ENCODE results near the gene CAND1.
"Not testable (repeated sequence)": the region's sequence is repeated elsewhere in the genome, so short reads cannot be mapped to it uniquely, and the experiment has no call there.

Gene CAND1

DNA sequence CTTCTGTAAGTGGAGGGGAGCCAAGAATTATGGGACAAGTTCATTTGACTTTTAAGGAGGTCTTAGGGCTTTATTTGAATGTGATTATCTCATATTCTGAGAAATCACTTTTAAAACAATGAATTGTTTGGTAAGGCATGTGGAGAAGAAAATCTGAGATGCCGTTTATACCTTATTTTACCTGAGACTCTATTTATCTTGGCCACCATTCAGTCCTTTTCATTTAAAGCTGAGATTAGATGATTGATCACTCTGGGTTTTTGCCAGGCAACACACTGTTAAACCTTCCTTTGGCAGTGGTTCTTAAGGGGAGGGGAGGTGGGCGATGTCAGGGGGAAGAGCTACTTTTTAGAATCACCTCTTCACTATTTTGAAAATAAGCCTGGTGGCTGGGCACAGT, 11.4 kb downstream of the CAND1 start:
- DNase-seq (ENCODE audit: low read depth) = no peak

DNA sequence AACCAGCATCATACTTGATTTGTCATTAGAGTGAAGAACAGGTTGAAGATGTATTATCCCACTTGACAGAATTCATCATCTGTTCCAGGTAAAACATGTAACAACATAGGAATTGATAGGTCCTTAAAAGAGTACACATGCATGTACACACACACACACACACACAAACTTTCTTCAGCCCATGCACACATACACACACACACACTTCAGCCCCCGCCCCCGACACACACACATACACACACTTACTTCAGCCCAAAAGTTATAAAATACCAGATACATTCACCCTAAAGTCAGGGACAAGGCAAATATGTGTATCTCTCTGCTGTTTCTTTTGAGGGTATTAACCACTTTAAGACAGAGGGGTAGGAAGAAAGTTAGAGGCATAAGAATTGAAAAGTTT, 15.4 kb downstream of the CAND1 start:
- no peak for DNase-seq (ENCODE audit: low read depth)

DNA sequence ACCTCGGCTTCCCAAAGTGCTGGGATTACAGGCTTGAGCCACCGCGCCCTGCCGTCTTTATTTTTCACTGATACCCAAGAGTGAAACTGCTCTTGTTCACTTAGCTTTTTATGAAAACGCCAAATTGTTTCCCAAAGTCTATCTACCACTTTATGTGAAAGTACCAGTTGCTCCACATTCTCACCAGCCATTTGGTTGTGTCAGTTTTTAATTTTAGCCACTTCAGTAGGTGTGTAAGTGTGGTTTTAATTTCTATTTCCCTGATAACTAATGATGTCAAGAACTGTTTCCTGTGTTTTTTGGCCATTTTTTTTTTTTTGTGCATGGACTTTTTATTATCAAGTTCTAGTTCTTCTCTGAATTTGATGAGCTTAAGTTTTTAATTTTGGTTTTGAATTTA, 17.1 kb downstream of the CAND1 start:
- DNase-seq (ENCODE audit: low read depth) = no peak

DNA sequence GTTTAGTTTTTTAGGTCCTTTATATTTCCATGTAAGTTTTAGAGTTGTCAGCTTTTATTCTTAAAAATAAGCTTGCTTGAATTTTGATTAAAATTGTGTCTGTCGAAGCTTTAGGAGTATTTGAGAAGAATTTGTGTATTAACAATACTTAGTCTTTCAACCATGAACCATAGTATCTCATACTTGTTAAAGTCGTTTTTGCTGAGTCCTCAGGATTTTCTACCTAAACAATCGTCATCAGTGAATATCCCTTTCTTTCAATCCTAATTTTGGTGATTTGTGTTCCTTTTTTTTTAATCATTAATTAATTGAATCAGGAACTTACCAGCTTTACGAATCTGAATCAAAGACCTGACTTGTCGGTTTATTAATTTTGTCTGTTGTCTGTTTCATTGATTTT, 18.2 kb downstream of the CAND1 start:
- no peak for DNase-seq (ENCODE audit: low read depth)

DNA sequence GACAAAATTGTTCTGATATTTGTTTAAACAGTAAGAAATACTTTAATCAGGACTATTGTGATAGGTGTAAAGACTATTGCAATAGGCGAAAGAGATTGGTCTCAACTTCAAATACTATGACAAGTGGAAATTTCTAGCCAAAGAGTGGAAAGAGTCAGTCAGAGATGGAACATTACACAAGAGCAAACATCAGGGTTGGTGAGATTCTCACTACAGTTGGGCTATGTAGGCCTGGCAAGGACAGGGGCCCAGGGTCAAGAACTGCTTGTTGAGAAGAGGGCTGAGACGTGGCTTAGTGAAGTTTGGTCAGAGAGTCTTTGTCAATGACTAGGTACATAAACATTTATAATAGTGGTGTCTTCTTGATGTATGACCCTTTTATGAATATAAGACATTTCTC, 19.4 kb downstream of the CAND1 start:
- DNase-seq (ENCODE audit: low read depth) = no peak

DNA sequence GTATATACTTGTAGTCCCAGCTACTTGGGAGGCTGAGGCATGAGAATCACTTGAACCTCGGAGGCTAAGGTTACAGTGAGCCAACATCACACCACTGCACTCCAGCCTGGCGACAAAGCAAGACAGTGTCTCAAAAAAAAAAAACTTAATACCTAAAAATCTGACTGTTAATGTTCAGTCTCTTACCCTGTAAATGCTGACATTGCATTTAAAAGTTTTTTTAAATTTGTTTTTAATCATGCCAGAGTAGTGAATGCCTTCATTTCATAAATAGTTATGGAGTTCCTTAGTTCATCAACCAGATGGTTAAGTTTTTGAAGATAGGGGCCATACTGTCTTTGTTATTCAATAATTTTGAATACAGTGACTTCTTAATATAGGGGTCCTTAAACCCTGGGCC, 21.2 kb downstream of the CAND1 start:
- DNase-seq (ENCODE audit: low read depth) = no peak

DNA sequence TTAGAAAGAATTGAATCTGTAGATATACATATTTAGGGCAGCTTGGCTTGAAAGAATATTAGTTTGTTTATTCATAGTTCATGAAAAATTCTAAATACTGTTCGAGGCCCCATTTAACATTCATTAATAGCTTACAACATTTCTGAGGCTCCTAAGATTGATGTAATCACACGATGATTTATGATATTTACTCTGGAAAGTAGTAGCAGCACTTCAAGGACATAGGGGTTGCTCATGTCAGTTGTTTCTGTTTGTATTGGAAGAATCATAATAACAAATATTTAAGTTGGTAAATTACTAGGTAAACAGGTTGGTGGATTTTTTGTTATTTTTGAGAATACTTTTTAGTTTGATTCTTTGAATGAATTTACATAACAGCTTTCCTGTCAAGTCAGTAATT, 30.4 kb downstream of the CAND1 start:
- no peak for DNase-seq (ENCODE audit: low read depth)

DNA sequence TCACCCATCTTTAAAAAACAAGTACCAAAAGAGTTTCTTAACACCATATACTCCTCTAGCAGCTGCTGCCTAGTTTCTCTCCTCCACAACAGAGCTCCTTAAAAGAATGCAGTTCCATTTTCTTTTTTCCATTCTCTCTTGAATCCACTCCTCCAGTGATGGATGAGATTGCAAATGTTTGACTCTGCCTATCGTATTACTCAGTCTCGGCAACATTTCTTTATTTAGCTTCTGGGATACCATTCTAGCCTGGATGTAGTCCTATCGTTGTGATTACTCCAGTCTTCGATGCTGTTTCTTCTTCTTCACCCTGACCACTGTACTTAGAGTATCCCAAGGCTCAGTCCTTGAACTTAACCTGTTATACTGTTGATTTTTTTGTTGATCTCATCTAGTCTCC, 30.8 kb downstream of the CAND1 start:
- no peak for DNase-seq (ENCODE audit: low read depth)

DNA sequence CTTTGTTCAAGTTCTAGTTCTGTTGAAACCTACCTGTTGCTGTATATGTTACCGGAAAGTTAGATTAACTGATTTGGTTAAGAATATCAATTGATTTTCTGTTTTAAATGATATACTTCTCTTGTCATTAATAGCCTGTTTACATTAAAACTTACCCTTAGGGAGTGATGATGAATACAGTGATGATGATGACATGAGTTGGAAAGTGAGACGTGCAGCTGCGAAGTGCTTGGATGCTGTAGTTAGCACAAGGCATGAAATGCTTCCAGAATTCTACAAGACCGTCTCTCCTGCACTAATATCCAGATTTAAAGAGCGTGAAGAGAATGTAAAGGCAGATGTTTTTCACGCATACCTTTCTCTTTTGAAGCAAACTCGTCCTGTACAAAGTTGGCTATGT, 33.0 kb downstream of the CAND1 start:
- DNase-seq (ENCODE audit: low read depth) = peak; percentile 22

DNA sequence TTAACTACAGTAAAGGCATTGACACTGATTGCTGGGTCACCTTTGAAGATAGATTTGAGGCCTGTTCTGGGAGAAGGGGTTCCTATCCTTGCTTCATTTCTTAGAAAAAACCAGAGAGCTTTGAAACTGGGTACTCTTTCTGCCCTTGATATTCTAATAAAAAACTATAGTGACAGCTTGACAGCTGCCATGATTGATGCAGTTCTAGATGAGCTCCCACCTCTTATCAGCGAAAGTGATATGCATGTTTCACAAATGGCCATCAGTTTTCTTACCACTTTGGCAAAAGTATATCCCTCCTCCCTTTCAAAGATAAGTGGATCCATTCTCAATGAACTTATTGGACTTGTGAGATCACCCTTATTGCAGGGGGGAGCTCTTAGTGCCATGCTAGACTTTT, 36.4 kb downstream of the CAND1 start:
- no peak for DNase-seq (ENCODE audit: low read depth)

DNA sequence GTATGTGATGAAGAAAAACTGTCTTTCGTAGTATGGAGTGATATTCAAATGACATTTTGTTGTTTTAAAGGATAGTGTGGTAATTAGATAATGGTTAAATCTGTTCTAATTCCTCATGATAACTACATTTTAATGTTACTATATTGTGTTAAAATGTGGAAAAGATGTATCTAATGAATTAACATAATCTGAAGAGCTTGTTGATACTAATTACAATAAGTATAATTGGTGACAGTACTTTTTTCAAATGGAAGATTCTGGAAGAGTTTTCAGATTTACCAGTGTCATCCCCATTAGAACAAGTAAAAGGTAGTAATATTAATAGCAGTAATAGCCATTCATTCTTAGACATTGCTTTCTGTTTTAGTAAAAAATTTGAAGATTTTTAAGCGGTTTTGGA, 37.6 kb downstream of the CAND1 start:
- DNase-seq (ENCODE audit: low read depth) = no peak

DNA sequence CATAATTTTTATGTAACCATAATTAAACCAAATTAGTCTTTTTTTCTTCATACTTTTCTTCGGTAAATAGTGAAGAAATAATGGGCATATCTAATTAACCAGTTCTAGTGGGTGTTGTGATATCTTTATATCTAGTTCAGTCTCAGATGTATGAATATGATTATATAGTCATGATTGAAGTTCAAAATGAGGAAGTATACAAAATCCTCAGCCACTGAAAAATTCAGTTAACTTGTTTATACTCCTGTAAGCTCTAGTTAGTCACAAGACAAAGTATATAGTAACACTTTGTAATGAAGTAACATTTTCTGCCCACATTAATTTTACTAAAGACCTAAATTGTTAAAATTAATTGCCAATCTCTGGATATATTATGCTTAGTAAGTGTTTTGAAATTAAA, 46.5 kb downstream of the CAND1 start:
- no peak for DNase-seq (ENCODE audit: low read depth)

DNA sequence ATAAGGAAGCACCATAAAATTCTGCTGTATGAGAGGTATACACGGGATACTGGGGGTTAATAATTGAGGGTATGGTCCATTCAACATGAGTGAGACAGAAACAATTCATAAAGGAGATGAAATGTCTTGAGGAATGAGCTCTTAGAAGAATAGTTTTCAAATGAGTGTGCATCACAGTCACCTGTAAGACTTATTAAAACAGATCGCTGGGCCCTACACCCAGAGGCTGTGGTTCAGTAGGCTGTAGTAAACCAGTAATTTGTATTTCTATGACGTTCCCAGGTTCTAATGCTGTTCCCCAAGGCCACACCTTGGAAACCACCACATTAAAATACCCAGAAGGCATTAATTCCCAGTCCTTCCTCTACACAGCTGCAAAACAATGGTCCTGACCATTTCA, 49.6 kb downstream of the CAND1 start:
- no peak for DNase-seq (ENCODE audit: low read depth)

DNA sequence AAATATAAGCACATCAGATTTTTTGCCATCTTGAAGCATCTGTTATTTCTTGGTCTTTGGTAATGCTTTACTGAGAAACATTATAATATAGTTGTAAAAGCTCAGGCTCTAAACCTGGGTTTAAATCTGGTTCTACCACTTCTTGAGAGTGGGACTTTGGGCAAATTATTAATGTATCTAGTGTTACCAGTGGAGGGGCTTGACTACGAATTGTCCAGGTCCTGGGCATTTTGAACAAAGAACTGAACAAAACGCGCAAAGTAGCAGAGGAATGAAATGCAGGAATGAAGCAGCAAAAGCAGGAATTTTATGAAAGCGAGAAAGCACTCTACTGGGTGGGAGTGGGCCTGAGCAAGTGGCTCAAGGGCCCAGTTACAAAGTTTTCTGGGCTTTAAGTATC, 50.8 kb downstream of the CAND1 start:
- no peak for DNase-seq (ENCODE audit: low read depth)

DNA sequence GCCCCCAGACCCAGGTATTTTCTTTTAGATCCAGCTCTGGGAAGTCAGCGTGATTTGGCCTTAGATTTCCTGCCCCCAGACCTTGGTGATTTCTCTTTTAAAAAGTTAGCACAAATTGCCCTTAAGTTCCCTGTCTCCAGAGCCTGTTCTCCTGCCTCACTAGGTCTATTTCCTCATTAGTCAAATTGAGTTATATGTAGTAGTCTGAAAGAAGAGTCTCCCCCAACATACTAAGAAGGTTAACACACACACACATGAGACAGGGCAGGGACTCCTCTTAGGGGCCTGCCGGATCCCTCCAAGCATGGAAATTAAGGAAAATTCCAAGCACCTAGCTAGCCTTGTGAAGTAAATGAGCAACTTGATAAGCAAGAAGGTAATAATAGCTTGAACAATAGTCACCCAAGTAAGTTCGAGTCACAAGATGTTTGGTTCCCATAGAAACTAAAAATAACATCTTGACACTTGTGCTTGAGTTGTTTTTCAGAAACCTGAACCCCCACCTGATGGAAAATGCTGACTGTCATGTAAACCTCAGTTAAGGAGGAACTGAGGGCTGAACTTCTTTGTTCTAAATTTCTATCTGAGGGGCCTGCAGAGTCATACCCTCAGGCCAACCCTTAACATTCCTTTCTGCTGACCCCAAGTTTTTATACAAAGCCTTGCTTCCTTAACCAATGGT, 51.6 kb downstream of the CAND1 start:
- peak; percentile 10 for DNase-seq (ENCODE audit: low read depth)

DNA sequence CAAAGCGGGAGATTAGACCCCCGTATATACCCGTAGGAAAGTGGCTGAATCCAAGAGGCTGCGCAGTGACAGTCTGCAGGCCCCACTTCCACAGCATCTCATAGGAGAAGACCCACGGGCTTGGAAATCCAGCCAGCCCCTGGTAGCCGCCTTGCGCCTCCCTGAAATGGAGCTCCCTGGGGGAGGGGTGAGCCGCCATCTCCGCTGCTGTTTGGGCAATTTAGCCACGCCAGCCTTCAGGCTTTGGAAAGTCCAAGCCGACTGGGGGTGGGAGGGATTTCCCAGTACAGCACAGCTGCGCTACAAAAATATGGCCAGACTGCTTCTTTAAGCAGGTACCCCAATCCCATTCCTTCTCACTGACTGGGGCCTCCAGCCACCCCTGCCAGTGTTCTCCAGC, 53.4 kb downstream of the CAND1 start:
- DNase-seq (ENCODE audit: low read depth) = no peak

DNA sequence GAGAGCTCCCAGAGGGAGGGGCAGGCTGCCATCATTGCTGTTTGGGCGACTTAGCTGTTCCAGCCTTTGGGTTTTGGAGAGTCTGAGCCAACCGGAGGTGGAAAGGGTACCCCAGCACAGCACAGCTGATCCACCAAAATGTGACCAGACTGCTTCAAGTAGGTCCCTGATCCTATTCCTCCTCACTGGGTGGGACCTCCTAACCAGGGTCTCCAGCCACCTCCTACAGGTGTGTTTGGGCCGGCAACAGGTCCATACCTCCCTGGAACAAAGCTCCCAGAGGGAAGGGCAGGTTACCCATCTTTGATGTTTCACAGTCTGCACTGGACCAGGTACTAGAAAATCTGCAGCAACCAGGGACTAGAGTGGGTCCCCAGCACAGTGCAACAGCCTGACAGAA, 53.8 kb downstream of the CAND1 start:
- DNase-seq (ENCODE audit: low read depth) = no peak

DNA sequence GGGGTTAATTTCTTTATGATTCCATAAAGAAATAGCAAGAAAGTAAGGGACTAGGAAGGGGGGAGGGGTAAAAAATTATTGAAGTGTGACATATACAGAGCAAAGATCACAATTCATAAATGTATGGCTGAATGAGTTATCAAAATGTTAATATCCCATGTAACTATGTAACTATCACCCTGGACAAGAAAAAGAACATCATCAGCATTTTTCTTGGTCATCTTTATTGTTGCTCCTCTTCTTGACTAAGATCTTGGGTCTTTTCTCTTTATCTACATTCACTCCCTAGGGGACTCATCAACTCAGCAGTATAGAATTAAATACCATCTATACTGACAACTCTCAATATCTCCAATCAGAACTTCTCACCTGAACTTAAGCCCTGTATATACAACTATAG, 57.5 kb downstream of the CAND1 start:
- DNase-seq (ENCODE audit: low read depth) = no peak

DNA sequence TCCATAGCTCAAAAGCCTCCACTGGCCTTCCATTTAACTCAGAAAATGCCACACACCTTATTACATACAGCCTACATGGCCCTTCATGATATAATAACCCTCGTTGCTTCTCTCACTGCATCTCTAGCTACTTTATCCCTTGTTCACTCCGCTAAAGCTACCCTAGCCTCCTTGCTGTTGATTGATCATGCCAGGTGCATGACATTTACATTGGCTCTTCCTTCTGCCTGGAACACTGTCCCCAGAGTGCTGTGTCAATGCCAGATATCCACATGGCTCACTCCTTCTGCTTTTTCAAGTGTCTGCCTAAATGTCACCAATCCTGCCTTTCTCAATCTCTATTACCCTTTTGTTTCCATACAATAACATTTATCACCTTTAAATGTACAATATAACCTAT, 58.3 kb downstream of the CAND1 start:
- no peak for DNase-seq (ENCODE audit: low read depth)

DNA sequence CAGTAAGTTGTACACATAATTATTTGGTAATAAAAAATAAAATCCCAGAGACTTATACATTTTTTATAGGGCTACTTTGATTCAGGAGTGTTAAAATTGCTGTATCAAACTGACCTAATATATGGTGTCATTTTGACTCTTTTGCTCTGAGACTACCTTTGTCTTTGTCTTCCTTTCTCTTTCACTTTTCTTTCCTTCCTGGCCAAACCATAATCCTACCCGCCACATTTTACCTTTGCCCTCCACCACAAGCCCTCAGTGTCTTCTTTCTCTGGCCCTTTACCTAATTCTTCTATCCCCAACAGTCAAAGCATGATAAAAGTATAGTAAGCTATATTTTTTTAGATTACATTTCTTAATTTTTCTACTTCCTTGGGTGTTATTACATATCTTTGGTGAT, 62.0 kb downstream of the CAND1 start:
- no peak for DNase-seq (ENCODE audit: low read depth)

DNA sequence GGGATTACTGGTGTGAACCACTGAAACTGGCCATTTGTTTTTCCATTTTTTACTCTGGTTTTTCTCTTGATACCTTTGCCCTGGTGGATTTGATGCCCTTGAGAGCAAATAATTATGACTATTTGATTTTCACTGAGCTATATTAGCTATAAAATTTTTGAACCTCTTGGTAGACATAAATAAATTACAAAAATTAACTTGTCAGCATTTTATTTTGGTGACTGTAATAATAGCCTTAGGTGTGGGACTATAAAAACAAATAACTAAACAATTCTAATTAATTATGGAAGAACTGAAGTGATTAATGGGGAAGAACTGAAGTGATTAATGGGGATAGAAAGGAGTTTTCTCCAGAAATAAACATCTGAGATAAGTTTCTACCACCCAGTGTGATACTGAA, 62.7 kb downstream of the CAND1 start:
- no peak for DNase-seq (ENCODE audit: low read depth)

DNA sequence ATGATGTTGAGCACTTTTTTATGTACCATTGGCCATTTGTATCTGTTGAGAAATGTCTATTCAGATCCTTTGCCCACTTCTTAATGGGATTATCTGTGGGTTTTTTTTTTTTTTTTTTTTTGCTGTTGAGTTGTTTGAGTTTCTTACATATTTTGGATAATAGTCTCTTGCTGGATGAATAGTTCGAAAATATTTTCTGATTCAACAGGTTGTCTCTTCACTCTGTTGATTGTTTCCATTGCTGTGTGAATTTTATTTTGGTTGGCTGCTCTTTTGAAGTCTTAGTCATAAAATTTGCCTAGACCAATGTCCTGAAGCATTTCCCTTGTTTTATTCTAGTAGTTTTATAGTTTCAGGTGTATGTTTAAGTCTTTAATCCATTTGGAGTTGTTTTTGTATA, 64.5 kb downstream of the CAND1 start:
- DNase-seq (ENCODE audit: low read depth) = no peak

DNA sequence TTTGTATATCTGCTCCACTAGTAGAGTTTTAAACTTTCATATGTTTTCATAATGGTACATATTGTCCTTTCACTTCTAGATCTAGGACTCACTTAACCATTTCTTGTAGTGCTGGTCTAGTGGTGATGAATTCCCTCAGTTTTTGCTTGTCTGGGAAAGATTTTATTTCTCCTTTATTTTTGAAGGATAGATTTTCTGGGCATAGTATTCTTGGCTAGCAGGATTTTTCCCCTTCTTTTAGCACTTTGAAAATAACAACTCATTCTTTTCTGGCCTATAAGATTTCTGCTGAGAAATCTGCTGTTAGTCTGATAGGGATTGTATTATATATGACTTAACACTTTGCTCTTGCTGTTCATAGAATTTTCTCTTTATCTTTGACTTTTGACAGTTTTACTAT, 69.3 kb downstream of the CAND1 start:
- DNase-seq (ENCODE audit: low read depth) = no peak

DNA sequence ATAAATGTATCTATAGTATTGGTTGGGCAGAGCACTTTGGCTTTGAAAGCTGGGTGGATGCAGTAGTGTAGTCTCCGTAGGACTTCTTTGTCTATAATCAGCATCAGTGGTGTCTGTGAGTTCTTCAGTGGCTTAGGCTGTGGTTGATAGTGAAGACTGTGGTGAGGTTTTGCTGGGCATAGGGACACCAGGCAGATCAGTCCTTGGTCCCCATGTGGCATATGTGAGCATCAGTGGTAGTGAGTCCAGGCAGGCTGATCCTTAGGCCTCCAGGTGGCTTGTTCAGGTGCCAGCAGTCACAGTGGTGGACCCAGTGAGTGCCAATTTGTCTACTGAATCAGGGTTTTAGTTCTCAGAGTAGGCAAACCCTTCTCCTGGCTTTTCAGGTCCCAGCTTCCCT, 70.4 kb downstream of the CAND1 start:
- no peak for DNase-seq (ENCODE audit: low read depth)

DNA sequence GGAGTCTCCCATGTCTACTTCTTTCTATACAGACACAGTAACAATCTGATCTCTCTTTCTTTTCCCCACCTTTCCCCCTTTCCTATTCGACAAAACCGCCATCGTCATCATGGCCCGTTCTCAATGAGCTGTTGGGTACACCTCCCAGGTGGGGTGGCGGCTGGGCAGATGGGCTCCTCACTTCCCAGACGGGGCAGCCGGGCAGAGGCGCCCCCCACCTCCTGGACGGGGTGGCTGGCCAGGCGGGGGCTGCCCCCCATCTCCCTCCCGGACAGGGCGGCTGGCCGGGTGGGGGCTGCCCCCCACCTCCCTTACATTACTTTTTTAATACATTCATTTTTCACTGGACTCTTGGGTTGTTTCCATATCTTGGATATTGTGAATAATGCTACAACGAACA, 71.9 kb downstream of the CAND1 start:
- not testable (repeated sequence) for DNase-seq (ENCODE audit: low read depth)

All from ELR (cell line).